T-helper 2 cell treated with Interferon-gamma antibody and Interleukin-4, amounts not matched to agents 5 μg/mL and 100 μg/mL, for 36 hours (primary cell): ENCODE measurements around the gene TMEM270.

Experiments used
- DNase-seq: peaks from one replicate; pipeline ENCODE4 v3.0.0; 2021; ENCODE audit warnings: low spot score
- H3K27ac Mint-ChIP-seq: one replicate; pipeline ENCODE4 v1.8.0; 2021; ENCODE audit warnings: mild to moderate bottlenecking, mixed read lengths
- H3K27me3 Mint-ChIP-seq: one replicate; pipeline ENCODE4 v1.8.0; 2021; ENCODE audit warnings: low read depth, mixed read lengths
- H3K36me3 Mint-ChIP-seq: one replicate; pipeline ENCODE4 v1.8.0; 2021; ENCODE audit warnings: low read depth, mixed read lengths
- H3K4me1 Mint-ChIP-seq: one replicate; pipeline ENCODE4 v1.8.0; 2021; ENCODE audit warnings: low read depth, mixed read lengths
- H3K4me3 Mint-ChIP-seq: one replicate; pipeline ENCODE4 v1.8.0; 2022; ENCODE audit warnings: mild to moderate bottlenecking, moderate library complexity, mixed read lengths
- H3K9me3 Mint-ChIP-seq: one replicate; pipeline ENCODE4 v1.8.0; 2021; ENCODE audit warnings: mixed read lengths

The TMEM270 gene

DNA sequence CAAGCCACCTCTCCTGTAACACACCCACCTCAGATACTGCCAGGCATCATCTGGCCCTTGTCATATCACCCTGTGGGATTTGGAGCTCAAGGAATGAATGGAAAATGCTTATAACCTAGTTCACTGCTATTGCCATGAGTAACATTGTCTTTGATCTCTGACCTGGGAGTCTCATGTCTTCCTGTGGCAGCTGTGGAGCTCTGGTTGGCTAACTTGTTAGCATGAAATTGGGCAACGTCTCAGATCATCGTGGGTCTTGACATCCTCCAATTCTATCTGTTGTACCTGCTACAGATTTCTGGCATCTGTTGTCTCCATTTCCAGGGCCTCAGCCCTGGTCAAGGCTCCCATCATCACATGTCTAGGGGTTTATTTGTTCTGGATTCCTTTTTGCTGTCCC, 2.2 kb upstream of the TMEM270 start:
- Mint-ChIP-seq H3K4me1 (peaks cover 3% of the 10 kb centered on the region), H3K27me3 (peaks cover 29% of the 10 kb centered on the region), H3K9me3 (no peaks in the 10 kb centered on the region), H3K27ac (no peak overlapping the region), H3K4me3 (no peak overlapping the region), H3K36me3 (no peaks in the 10 kb centered on the region)
- DNase-seq, result no peak

DNA sequence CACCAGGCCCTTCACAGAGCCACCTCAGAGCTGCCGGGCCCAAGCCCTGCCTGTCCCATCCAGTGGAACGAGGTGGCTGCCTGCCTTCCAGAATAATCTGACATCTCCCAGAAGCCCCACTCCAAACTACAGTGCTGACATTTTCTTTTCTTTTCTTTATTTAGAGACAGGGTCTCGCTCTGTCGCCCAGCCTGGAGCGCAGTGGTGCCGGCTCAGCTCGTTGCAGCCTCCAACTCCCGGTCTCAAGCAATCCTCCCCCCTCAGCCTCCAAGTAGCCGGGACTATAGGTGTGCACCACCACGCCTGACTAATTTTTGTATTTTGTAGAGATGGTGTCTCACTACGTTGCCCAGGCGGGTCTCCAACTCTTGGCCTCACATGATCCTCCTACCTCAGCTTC, 346 bp downstream of the TMEM270 start:
- Mint-ChIP-seq H3K4me1 (no peaks in the 10 kb centered on the region), H3K4me3 (no peak overlapping the region), H3K27me3 (peaks cover 13% of the 10 kb centered on the region), H3K9me3 (no peaks in the 10 kb centered on the region), H3K36me3 (no peaks in the 10 kb centered on the region), H3K27ac (no peak overlapping the region)
- no peak for DNase-seq

DNA sequence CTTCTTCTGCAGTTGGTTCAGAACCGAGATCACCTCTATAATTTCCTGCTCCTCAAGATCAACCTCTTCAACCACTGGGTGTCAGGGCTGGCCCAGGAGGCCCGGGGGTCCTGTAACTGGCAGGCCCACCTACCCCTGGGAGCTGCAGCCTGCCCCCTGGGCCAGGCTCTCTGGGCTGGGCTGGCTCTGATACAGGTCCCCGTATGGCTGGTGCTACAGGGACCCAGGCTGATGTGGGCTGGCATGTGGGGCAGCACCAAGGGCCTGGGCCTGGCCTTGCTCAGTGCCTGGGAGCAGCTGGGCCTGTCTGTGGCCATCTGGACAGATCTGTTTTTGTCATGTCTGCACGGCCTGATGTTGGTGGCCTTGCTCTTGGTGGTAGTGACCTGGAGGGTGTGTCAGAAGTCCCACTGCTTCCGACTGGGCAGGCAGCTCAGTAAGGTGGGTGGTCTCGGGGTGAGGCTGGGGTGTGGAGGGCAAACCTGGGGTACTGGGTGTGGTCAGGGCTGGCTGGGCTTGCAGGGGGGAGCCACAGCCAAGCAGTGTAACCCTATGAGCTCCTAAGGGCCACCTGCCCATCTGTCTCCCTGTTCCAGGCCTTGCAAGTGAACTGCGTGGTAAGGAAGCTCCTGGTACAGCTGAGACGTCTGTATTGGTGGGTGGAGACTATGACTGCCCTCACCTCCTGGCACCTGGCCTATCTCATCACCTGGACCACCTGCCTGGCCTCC, 4.2 kb downstream of the TMEM270 start:
- DNase-seq, result no peak
- Mint-ChIP-seq H3K9me3 (no peaks in the 10 kb centered on the region), H3K27ac (no peak overlapping the region), H3K36me3 (no peaks in the 10 kb centered on the region), H3K4me3 (no peak overlapping the region), H3K4me1 (no peaks in the 10 kb centered on the region), H3K27me3 (no peaks in the 10 kb centered on the region)

DNA sequence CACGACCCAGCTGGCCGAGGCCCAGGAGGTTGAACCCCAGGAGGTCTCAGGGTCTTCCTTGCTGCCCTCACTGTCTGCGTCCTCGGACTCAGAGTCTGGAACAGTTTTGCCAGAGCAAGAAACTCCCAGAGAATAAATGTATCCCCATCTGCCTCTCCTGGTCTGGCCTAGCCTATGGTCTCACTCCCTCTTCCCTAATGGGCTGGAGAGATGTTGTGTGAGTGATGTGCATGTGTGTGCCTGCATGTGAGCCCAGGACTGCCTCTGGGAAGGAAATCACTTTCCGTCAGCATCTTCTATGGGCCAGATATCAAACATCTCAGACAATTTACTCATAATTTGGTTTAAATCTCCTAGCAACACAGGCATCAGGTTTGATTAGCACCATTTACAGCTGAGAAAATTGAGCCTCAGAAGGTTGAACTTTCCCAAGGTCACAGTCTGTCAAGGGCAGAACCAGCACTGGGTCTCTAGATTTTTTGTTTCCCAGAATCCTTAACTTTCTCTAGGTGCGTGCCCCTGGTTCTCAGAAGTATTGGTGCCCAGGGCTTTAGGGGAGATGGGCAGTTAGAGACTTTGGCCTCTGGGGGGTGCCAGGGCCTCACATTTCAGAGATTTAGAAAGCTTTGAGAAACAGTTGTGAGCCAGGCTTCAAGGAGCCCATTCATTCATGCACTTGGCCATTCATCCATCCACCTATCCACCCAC, 4.9 kb downstream of the TMEM270 start:
- Mint-ChIP-seq H3K4me1 (no peaks in the 10 kb centered on the region), H3K27me3 (no peaks in the 10 kb centered on the region)

DNA sequence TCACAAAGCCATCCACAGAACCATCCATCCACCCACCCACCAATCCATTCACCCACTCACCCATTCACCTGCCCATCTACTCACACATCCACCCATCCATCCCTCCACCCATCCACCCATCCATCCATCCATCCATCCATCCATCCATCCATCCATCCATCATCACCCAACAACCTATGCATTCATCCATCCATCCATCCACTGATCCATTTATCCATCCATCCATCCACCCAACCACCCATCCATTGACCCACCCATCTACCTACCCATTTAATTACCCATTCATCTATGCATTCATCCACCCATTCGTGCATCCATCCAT, 5.4 kb downstream of the TMEM270 start:
- H3K4me3 Mint-ChIP-seq, result no peak overlapping the region
- H3K4me1 Mint-ChIP-seq, result no peaks in the 10 kb centered on the region
- H3K9me3 Mint-ChIP-seq, result no peaks in the 10 kb centered on the region
- H3K27ac Mint-ChIP-seq, result peak overlapping the region; percentile 29
- DNase-seq, result no peak
- no peaks in the 10 kb centered on the region for H3K27me3 Mint-ChIP-seq
- no peaks in the 10 kb centered on the region for H3K36me3 Mint-ChIP-seq

More for the DNA sequence above, 4.9 kb downstream of the TMEM270 start:
- H3K36me3 Mint-ChIP-seq, result no peaks in the 10 kb centered on the region
- no peaks in the 10 kb centered on the region for H3K9me3 Mint-ChIP-seq
- peak overlapping the region; percentile 29 for H3K27ac Mint-ChIP-seq
- no peak overlapping the region for H3K4me3 Mint-ChIP-seq
- no peak for DNase-seq

DNA sequence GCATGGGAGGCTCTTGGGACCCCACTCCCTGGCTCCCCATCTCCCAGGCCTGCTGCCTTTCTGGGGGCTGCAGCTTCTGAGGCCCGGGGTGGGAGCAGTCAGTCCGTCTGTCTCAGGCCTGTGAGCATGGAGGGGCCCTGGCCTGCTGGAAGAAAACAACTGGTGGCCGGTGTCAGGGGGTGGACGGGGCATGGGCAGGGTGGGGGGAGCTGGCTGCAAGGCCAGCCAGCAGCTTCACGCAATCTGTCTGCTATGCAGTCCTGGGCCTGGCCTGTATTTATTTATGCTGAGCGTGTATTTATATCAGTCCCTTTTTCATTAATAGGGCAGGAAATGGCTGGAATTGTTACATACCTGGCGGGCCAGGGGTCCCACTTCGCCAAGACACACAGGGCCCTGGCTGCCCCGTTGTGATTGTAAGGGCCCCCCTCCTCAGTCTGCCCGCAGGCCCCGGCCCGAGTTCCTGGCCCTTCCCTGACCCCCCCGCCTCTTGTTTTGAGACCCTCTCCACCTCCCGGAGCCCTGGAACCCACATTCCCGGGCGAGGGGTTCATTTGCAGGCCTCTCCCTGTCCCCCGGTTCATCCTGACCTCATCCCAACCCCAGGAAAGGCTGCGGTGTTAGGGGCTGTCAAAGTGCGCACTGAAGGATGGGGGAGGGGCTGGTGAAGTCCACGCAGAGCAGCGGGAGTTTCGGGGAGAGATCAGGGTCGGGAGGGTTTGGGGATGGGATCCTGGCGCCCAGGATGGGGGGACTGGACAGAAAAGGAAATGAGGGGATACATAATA, 8.2 kb downstream of the TMEM270 start:
- Mint-ChIP-seq H3K9me3 (no peaks in the 10 kb centered on the region), H3K27ac (no peak overlapping the region), H3K27me3 (no peaks in the 10 kb centered on the region), H3K4me3 (no peak overlapping the region), H3K4me1 (no peaks in the 10 kb centered on the region), H3K36me3 (no peaks in the 10 kb centered on the region)
- DNase-seq, result no peak

DNA sequence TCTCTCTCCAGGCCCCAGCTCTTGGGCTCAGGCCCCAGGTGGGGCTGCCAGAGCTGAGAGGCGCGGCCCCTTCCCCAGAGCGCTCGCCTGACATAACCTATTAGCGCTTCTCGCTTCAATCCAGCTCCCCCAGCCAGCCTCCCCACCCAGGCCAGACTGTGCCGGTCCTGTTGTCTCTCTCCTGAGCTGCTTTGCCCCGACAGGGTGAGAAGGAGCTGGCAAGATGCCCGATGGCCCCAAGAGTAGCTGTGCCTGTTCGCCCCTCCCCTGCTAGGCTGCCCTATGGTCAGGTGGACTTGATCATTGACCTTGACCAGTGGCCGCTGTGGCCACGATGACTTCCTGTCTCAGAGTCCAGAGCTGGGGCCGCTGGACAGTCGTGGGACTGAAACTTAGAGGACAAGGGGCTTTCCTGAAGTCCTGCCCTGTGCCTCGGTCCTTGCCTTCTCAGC, 9.1 kb downstream of the TMEM270 start:
- no peak for DNase-seq
- H3K9me3 Mint-ChIP-seq, result no peaks in the 10 kb centered on the region
- no peaks in the 10 kb centered on the region for H3K4me1 Mint-ChIP-seq
- H3K4me3 Mint-ChIP-seq, result no peak overlapping the region
- no peaks in the 10 kb centered on the region for H3K36me3 Mint-ChIP-seq
- H3K27ac Mint-ChIP-seq, result no peak overlapping the region
- H3K27me3 Mint-ChIP-seq, result no peaks in the 10 kb centered on the region

DNA sequence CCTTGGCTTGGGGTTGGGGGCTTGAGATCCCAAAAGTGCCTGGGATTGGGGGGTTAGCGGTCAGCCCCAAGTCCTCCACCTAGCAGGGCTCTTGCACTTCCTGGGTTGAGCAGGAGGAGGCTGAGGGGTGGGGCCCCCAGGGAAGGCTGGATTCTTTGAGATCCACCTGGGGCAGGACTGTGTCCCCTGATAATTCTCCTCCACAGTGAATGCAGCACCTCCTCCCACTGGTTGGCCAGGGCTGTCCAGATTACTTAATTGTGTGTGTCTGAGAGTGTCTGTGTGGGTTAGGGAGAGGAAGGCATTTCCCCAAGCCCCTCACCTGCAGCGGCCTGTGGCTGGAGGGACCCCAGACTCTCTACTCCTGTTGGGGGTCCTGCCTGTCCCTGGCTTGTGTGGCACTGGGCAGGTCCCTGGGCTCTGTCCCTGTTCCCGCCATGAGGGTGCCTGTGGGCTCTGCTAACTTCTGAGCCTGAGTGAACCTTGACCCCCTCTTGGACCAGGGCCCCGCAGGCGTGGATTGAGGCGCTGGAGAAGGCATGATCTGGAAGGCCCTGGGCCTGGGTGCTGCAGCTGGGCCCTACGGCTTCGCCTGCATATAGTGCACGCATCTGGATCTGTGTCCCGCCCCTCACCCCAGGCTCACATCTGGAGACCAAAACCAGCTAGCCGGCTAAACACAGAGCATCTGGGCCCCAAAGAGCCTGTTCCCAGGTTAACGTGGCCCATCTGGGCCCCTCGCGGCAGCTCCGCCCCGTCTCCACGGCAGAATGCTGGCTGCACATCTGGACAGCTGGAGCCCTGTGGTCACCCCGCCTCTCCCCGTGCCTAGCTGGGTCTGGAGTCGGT, 10.4 kb downstream of the TMEM270 start:
- Mint-ChIP-seq H3K9me3 (no peaks in the 10 kb centered on the region), H3K36me3 (no peaks in the 10 kb centered on the region), H3K27me3 (no peaks in the 10 kb centered on the region), H3K27ac (no peak overlapping the region), H3K4me1 (no peaks in the 10 kb centered on the region), H3K4me3 (no peak overlapping the region)
- no peak for DNase-seq

DNA sequence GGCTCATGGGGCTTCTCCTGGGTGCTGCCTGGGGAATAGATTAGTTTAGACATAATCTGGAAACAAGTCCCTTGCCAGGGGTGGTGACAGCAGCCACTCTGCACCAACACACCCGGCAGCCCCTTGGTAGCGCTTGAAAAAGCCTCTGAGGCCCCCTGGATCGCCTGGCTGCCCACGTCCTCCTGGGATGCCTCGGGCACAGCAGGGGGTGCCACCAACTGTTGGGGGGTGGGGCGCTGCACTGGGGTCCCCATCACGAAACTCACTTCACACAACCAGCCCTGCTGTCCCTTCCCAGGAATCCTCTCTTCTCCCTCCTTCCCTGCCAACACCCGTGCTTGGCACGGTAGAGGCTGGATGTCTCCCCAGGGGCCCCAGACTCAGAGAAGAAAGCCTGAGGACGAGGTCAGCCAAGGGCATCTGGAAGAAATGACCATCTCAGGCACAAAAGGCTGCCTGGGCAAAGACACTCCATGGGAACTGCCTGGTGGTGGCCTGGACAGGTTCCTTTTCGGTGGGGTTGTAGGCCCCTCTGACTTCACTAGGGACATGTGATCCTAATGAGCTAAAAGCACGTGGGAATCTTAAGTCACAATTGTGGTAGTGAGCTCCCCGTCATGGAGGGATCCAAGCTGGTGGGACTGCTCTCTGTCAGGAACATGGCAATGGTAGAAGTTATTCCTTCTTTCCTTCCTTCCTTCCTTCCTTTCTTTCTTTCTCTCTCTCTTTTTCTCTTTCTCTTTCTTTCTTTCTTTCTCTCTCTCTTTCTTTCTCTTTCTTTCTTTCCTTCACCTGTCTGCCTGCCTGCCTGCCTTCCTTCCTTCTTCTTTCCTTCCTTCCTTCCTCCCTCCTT, 11.3 kb downstream of the TMEM270 start:
- Mint-ChIP-seq H3K4me1 (no peaks in the 10 kb centered on the region), H3K36me3 (no peaks in the 10 kb centered on the region), H3K27ac (no peak overlapping the region), H3K4me3 (no peak overlapping the region), H3K9me3 (no peaks in the 10 kb centered on the region), H3K27me3 (no peaks in the 10 kb centered on the region)
- no peak for DNase-seq

DNA sequence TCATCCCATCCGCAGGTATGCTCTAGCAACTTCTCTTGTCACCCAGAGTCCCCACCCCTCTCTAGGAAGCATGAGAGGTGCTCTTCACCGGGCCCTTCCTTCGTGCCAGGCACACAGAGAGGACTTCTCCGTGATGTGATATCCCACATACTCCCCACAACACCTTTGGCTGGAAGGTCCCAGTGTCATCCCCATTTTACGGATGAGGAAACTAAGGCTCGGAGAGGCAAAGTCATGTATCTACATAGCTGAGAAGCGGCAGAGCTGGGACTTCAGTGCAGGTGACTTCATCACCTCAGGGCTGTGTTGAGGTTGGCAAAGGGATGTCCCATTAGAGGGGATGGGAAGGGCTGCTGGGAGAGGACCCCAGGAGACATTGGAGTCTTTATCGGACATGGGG, 15.4 kb downstream of the TMEM270 start:
- Mint-ChIP-seq H3K9me3 (no peaks in the 10 kb centered on the region), H3K4me3 (no peak overlapping the region), H3K27me3 (no peaks in the 10 kb centered on the region), H3K27ac (no peak overlapping the region), H3K36me3 (no peaks in the 10 kb centered on the region), H3K4me1 (no peaks in the 10 kb centered on the region)
- DNase-seq, result no peak

DNA sequence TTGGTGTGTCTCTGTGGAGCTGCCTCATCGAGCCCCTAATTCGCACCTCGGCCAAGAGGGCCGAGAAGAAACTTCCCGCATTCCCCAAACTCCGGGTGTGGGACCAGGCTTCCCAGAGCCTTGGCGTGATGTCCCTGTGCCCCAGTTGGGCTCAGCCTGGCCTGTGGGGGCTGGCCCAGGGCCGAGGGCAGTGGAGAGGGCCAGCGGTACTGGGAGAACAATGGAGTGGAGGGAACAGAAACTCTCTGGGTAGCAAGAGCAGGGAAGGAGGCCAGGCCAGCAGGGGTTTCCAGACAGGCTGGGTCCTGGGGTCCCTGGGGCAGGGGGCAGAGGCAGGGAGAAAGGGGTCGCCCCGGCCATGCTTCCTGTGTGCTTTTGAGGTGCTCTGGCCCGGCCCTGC, 16.0 kb downstream of the TMEM270 start:
- Mint-ChIP-seq H3K4me3 (no peak overlapping the region), H3K9me3 (no peaks in the 10 kb centered on the region), H3K36me3 (no peaks in the 10 kb centered on the region), H3K27ac (no peak overlapping the region), H3K27me3 (no peaks in the 10 kb centered on the region), H3K4me1 (no peaks in the 10 kb centered on the region)
- no peak for DNase-seq

DNA sequence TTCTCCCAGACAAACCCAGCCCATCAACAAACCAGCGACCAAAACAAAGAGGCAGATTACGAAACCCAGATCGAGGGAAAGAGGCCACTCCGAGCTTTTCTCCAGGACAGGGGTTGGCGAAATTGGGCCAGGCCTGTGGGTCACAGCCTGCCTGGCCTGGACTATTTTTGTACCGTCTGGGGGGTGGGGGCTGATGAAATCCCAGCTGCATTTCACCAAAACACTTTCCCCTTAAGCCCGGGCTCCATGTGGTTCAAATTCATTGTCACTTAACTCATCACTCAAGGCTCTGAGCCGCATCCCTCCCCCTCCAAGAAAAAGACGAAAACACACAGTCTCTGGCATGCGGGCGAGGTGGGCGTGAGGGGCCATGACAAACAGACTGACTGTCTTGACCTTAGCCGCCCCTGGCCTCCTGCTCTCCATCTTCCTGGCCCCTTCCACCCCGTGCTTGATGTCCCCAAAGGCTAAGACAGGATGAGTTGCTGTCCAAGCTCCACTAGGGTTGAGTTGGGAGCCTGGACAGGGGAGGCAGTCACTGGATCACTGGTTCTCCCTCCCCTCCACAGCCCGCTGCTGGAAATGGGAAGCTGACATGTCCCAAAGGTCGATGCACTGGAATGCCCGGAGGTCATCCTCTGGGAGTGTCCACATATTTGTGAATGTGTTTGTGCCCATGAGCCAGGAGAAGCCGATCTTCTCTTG, 19.2 kb downstream of the TMEM270 start:
- no peak for DNase-seq
- Mint-ChIP-seq H3K4me1 (no peaks in the 10 kb centered on the region), H3K9me3 (no peaks in the 10 kb centered on the region), H3K36me3 (no peaks in the 10 kb centered on the region), H3K4me3 (no peak overlapping the region), H3K27ac (no peak overlapping the region), H3K27me3 (peaks cover 2% of the 10 kb centered on the region)
